WERI-Rb-1 (cell line): Measurements from ENCODE around the gene GCSAML.

Experiments used
- DNase-seq: peaks from one replicate; pipeline ENCODE4 v3.0.0-alpha.2; 2020
- H3K27ac ChIP-seq: fragments of 250-450 bp; sonication (Bioruptor Pico); 2 replicates; pipeline ENCODE4 v1.5.1; 2020; ENCODE audit warnings: mild to moderate bottlenecking, moderate library complexity
- H3K27me3 ChIP-seq: fragments of 250-450 bp; sonication (Bioruptor Pico); 2 replicates; pipeline ENCODE4 v1.5.1; 2021; ENCODE audit warnings: mild to moderate bottlenecking, low read depth, moderate library complexity; ENCODE audit not compliant: insufficient read depth, severe bottlenecking
- H3K36me3 ChIP-seq: fragments of 250-450 bp; sonication (Bioruptor Pico); 2 replicates; pipeline ENCODE4 v1.5.1; 2020; ENCODE audit warnings: mild to moderate bottlenecking, moderate library complexity
- H3K4me3 ChIP-seq: 2 replicates; pipeline ENCODE4 v1.5.1; 2011; ENCODE audit warnings: low read depth, mild to moderate bottlenecking, control low read depth, low read length
- H3K9me3 ChIP-seq: fragments of 250-450 bp; sonication (Bioruptor Pico); 2 replicates; pipeline ENCODE4 v1.5.1; 2021; ENCODE audit warnings: mild to moderate bottlenecking, moderate library complexity; ENCODE audit not compliant: severe bottlenecking
- TF ChIP-seq, protein P1 (sequence below): IDR thresholded peaks from 2 replicates; pipeline ENCODE4 v1.5.1; 2011; ENCODE audit warnings: low read depth, mild to moderate bottlenecking, control low read depth, inconsistent platforms, low read length

The GCSAML gene

GRCh38 chr1:247538561-247538960 lies 10.4 kb upstream of the GCSAML start:
- H3K27me3 ChIP-seq: peaks cover 39% of the 10 kb centered on the region
- H3K9me3 ChIP-seq: no peaks in the 10 kb centered on the region
- TF ChIP-seq, protein P1, sequence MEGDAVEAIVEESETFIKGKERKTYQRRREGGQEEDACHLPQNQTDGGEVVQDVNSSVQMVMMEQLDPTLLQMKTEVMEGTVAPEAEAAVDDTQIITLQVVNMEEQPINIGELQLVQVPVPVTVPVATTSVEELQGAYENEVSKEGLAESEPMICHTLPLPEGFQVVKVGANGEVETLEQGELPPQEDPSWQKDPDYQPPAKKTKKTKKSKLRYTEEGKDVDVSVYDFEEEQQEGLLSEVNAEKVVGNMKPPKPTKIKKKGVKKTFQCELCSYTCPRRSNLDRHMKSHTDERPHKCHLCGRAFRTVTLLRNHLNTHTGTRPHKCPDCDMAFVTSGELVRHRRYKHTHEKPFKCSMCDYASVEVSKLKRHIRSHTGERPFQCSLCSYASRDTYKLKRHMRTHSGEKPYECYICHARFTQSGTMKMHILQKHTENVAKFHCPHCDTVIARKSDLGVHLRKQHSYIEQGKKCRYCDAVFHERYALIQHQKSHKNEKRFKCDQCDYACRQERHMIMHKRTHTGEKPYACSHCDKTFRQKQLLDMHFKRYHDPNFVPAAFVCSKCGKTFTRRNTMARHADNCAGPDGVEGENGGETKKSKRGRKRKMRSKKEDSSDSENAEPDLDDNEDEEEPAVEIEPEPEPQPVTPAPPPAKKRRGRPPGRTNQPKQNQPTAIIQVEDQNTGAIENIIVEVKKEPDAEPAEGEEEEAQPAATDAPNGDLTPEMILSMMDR: no peak
- DNase-seq: no peak
- no peak overlapping the region for H3K27ac ChIP-seq
- H3K4me3 ChIP-seq: no peak overlapping the region
- no peaks in the 10 kb centered on the region for H3K36me3 ChIP-seq

- no peak for DNase-seq
- H3K27ac ChIP-seq: no peak overlapping the region
- H3K9me3 ChIP-seq: no peaks in the 10 kb centered on the region
- H3K27me3 ChIP-seq: peaks cover 42% of the 10 kb centered on the region
- no peaks in the 10 kb centered on the region for H3K36me3 ChIP-seq
- TF ChIP-seq, protein P1: no peak
- no peak overlapping the region for H3K4me3 ChIP-seq
Observed at GRCh38 chr1:247539215-247539614, 9.7 kb upstream of the GCSAML start.

GRCh38 chr1:247540581-247540980 lies 8.4 kb upstream of the GCSAML start:
- no peaks in the 10 kb centered on the region for H3K9me3 ChIP-seq
- H3K4me3 ChIP-seq: no peak overlapping the region
- TF ChIP-seq, protein P1: no peak
- H3K27me3 ChIP-seq: peaks cover 54% of the 10 kb centered on the region
- no peak for DNase-seq
- H3K27ac ChIP-seq: no peak overlapping the region
- H3K36me3 ChIP-seq: no peaks in the 10 kb centered on the region

- no peak overlapping the region for H3K27ac ChIP-seq
- H3K36me3 ChIP-seq: no peaks in the 10 kb centered on the region
- H3K4me3 ChIP-seq: no peak overlapping the region
- TF ChIP-seq, protein P1: no peak
- DNase-seq: no peak
- H3K27me3 ChIP-seq: peaks cover 59% of the 10 kb centered on the region
- no peaks in the 10 kb centered on the region for H3K9me3 ChIP-seq
Observed at GRCh38 chr1:247542811-247543210, 6.1 kb upstream of the GCSAML start.

- TF ChIP-seq, protein P1: no peak
- H3K36me3 ChIP-seq: no peaks in the 10 kb centered on the region
- H3K9me3 ChIP-seq: no peaks in the 10 kb centered on the region
- no peak overlapping the region for H3K4me3 ChIP-seq
- no peak for DNase-seq
- peaks cover 51% of the 10 kb centered on the region for H3K27me3 ChIP-seq
- H3K27ac ChIP-seq: no peak overlapping the region
Observed at GRCh38 chr1:247548092-247548491, 842 bp upstream of the GCSAML start.

DNA sequence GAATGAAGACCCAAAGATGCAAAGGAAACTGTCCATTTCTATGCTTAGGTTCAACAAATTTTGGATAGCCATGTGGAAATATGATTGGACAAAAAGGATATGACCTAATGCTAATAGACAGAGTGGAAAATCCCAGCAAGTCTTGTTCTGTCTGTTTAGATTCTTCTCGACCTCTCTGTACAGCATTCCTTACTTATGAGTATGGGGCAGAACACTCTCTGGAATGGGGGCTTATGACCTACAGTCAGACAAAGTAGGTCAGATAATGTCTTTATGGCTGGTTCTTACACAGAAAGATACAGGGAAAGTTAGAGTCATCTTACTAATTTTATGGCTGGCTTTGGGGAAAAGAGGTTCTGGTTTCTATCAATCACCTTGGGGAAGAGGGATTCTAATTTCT lies 2.8 kb downstream of the GCSAML start:
- Histone ChIP-seq H3K36me3 (no peaks in the 10 kb centered on the region), H3K27ac (no peak overlapping the region), H3K4me3 (no peak overlapping the region), H3K27me3 (peaks cover 29% of the 10 kb centered on the region), H3K9me3 (no peaks in the 10 kb centered on the region)
- TF ChIP-seq, protein P1: no peak
- DNase-seq: no peak
